Cardiac muscle cell (in vitro differentiated cells and primary cell): Measurements from ENCODE around the gene MAGOH. TPM values are rescaled to one million over a fixed set of nuclear protein-coding genes. Genes with fewer than 3 reads are reported as not detected.
"Not testable (repeated sequence)": the region's sequence is repeated elsewhere in the genome, so short reads cannot be mapped to it uniquely, and the experiment has no call there.

Source experiments
- DNase-seq, 2 donors: peaks; one replicate each; pipeline versions ENCODE4 v3.0.0 to v3.0.0-alpha.2; 2010 to 2017; ENCODE audit warnings: low read depth in 1 of 2, low spot score in 1 of 2
- H3K27ac ChIP-seq: fragments of 200-600 bp; sonication (generic); 2 replicates; pipeline ENCODE4 v1.5.1; 2016
- H3K27me3 ChIP-seq: fragments of 200-600 bp; sonication (generic); 2 replicates; pipeline ENCODE4 v1.6.0; 2016; ENCODE audit warnings: control low read depth
- H3K36me3 ChIP-seq: fragments of 200-600 bp; sonication (generic); 2 replicates; pipeline ENCODE4 v1.5.1; 2016; ENCODE audit warnings: control low read depth
- H3K4me1 ChIP-seq: fragments of 200-600 bp; sonication (generic); 2 replicates; pipeline ENCODE4 v1.8.1; 2017; ENCODE audit warnings: low read depth, mild to moderate bottlenecking, mixed run types
- H3K4me3 ChIP-seq: fragments of 200-600 bp; sonication (generic); 2 replicates; pipeline ENCODE4 v1.5.1; 2016; ENCODE audit warnings: mild to moderate bottlenecking
- H3K9me3 ChIP-seq: fragments of 200-600 bp; sonication (generic); 2 replicates; pipeline ENCODE4 v1.5.1; 2017; ENCODE audit warnings: low read depth, mild to moderate bottlenecking, control low read depth
- polyA plus RNA-seq: library from polyadenylated mRNA; unstranded; fragments of >200 nt; fragmentation: Nextera tagmentation; extraction: Ambion mirVana; gene quantifications from 2 replicates; pipeline ENCODE4 v1.2.1, GENCODE V29; 2016
- total RNA-seq: library from RNA; depleted of rRNA; stranded (reverse); fragments of >200 nt; gene quantifications from 2 replicates; pipeline ENCODE4 v1.2.3, GENCODE V29; 2016
- TF ChIP-seq, protein P1 (sequence below): IDR thresholded peaks from 2 replicates; pipeline ENCODE4 v1.5.1; 2012; ENCODE audit warnings: low read depth, mild to moderate bottlenecking, low read length

The MAGOH gene
- total and polyA plus RNA-seq, 2 experiments from 2014 or later: 24.6 to 36.6 TPM

- DNase-seq: peak in 1 of 2 donors; percentile 33
- Histone ChIP-seq H3K36me3 (peaks cover 46% of the 10 kb centered on the region), H3K9me3 (no peaks in the 10 kb centered on the region), H3K4me1 (no peaks in the 10 kb centered on the region), H3K27me3 (no peaks in the 10 kb centered on the region), H3K4me3 (no peak overlapping the region), H3K27ac (no peak overlapping the region)
- TF ChIP-seq, protein P1, sequence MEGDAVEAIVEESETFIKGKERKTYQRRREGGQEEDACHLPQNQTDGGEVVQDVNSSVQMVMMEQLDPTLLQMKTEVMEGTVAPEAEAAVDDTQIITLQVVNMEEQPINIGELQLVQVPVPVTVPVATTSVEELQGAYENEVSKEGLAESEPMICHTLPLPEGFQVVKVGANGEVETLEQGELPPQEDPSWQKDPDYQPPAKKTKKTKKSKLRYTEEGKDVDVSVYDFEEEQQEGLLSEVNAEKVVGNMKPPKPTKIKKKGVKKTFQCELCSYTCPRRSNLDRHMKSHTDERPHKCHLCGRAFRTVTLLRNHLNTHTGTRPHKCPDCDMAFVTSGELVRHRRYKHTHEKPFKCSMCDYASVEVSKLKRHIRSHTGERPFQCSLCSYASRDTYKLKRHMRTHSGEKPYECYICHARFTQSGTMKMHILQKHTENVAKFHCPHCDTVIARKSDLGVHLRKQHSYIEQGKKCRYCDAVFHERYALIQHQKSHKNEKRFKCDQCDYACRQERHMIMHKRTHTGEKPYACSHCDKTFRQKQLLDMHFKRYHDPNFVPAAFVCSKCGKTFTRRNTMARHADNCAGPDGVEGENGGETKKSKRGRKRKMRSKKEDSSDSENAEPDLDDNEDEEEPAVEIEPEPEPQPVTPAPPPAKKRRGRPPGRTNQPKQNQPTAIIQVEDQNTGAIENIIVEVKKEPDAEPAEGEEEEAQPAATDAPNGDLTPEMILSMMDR: no peak
These were observed 30.6 kb downstream of the MAGOH start for GRCh38 chr1:53207726-53208125.

DNA sequence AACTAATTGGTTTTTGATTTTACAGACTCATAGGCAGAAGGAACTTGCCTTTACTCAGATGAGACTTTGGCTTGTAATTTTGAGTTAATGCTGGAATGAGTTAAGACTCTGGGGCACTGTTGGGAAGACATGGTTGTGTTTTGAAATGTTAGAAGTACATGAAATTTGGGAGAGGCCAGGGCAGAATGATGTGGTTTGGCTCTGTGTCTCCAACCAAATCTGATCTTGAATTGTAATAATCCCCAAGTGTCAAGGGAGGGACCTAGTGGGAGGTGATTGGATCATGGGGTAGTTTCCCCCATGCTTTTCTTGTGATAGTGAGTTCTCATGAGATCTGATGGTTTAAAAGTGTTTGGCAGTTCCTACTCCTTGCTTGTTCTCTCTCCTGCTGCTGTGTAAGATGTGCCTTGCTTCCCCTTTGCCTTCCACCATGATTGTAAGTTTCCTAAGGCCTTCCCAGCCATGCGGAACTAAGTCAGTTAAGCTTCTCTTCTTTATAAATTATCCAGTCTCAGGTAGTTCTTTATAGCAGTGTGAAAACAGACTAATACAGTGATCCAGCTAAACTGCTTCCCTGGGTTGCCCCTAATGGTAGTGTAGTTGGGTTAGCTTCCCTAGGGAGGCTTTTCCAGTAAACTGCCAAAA lies 31.5 kb downstream of the MAGOH start:
- Histone ChIP-seq H3K4me3 (no peak overlapping the region), H3K27me3 (no peaks in the 10 kb centered on the region), H3K9me3 (no peaks in the 10 kb centered on the region), H3K4me1 (no peaks in the 10 kb centered on the region), H3K36me3 (peaks cover 46% of the 10 kb centered on the region), H3K27ac (no peak overlapping the region)
- TF ChIP-seq, protein P1: no peak
- no peak for DNase-seq

GRCh38 chr1:53206083-53206685 lies 32.1 kb downstream of the MAGOH start:
- H3K36me3 ChIP-seq: peaks cover 52% of the 10 kb centered on the region
- H3K4me1 ChIP-seq, H3K4me3 ChIP-seq, H3K9me3 ChIP-seq, H3K27ac ChIP-seq, H3K27me3 ChIP-seq, DNase-seq: not testable (repeated sequence)

- H3K4me1 ChIP-seq, H3K4me3 ChIP-seq, H3K9me3 ChIP-seq, H3K27ac ChIP-seq, DNase-seq, H3K27me3 ChIP-seq: not testable (repeated sequence)
- H3K36me3 ChIP-seq: peaks cover 49% of the 10 kb centered on the region
These were observed 32.8 kb downstream of the MAGOH start for GRCh38 chr1:53205496-53205895.

DNA sequence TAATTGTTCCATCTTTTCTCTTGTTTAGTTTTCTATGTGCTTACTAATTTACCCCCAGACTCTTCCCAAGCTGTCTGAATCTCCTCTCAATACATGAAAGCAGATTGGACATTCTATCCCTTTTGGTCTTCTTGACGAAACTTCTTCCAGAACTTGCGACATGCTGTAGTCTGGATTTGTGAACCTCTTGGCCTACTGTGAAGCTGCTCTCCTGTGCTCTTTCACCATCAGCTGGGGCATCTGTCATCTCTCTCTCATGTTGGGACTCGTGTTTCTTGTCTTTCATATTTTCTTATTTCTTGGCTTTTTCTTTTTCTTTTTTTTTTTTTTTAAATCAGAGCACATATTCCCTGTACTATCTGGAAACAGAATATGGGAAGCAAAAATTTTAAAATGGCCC lies 34.9 kb downstream of the MAGOH start:
- TF ChIP-seq, protein P1: no peak
- peaks cover 6% of the 10 kb centered on the region for H3K4me1 ChIP-seq
- no peak overlapping the region for H3K27ac ChIP-seq
- H3K4me3 ChIP-seq: no peak overlapping the region
- no peaks in the 10 kb centered on the region for H3K9me3 ChIP-seq
- H3K36me3 ChIP-seq: peaks cover 38% of the 10 kb centered on the region
- H3K27me3 ChIP-seq: no peaks in the 10 kb centered on the region
- no peak for DNase-seq

- TF ChIP-seq, protein P1: no peak
- no peak overlapping the region for H3K4me3 ChIP-seq
- peak; percentile 26 to 46 for DNase-seq
- no peaks in the 10 kb centered on the region for H3K27me3 ChIP-seq
- peak overlapping the region; percentile 95 for H3K27ac ChIP-seq
- H3K36me3 ChIP-seq: peaks cover 20% of the 10 kb centered on the region
- H3K9me3 ChIP-seq: no peaks in the 10 kb centered on the region
- peaks cover 20% of the 10 kb centered on the region for H3K4me1 ChIP-seq
These were observed 40.1 kb downstream of the MAGOH start for GRCh38 chr1:53198241-53198651.
